Measurements from ENCODE around the gene SLMAP.

SLMAP gene

DNA sequence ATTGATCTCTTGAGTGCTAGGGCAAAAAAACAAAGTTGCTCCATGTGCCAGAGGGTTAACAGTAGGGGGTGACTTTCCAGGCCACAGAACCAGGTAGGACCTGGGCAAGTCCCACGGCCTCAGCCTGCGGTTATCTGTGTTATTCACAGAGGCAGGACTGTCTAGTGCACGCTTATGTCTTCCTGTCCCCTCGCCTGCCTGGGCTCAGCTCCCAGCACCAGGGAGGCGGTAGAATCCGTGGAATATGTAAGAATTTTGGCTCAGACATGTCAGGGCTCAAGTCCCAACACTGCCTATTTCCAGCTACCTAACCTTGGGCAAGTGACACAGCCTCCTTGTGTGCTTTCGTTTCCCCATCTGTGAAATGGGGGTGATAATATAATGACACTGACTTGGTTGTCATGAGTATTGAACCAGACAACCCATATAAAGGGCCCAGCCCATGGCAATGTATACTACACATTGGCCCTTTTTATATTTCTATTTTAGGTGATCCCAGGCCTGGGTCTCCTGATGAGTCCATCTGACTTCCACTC, 207.8 kb downstream of the SLMAP start:
- TF ChIP-seq GATA2 (IDR thresholded peaks at IDR 0.05; ENCODE audit: low read depth, low read length) (no peak), GATA3 (IDR thresholded peaks at IDR 0.05; ENCODE audit: low read depth, low read length) (no peak)

DNA sequence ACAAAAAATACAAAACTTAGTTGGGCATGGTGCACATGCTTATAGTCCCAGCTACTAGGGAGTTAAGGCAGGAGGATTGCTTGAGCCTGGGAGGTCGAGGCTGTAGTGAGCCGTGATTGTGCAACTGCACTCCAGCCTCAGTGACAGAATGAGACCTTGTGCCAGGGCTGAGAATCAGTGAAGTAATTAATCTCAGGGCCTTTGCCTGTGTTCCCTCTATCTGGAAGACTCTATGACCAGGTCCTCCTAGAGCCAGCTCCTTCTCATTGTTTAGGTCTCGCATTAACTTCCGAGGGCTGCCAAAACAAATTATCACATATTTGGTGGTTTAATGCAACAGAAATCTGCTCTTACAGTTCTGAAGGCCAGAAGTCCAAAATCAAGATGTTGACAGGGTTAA, 210.7 kb downstream of the SLMAP start:
- no peak for TF ChIP-seq GATA3 (IDR thresholded peaks at IDR 0.05; ENCODE audit: low read depth, low read length)
- TF ChIP-seq GATA2 (IDR thresholded peaks at IDR 0.05; ENCODE audit: low read depth, low read length): no peak

DNA sequence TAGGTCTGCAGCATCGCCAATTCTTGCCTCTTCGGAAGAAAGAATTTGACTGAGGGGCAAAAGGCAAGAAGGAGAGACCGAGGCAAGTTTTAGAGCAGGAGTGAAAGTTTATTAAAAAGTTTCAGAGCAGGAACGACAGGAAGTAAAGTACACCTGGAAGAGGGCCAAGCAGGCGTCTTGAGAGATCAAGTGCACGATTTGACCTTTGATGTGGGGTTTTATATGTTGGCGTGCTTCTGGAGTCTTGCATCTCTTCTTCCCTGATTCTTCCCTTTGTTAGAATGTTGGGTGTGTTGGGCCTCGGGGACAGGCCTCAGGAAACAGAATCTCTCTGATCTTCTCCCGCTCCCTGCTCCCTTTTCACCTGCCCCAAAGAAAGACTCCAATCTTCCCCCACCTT, 211.5 kb downstream of the SLMAP start:
- no peak for TF ChIP-seq GATA3 (IDR thresholded peaks at IDR 0.05; ENCODE audit: low read depth, low read length)
- TF ChIP-seq GATA2 (IDR thresholded peaks at IDR 0.05; ENCODE audit: low read depth, low read length): no peak

DNA sequence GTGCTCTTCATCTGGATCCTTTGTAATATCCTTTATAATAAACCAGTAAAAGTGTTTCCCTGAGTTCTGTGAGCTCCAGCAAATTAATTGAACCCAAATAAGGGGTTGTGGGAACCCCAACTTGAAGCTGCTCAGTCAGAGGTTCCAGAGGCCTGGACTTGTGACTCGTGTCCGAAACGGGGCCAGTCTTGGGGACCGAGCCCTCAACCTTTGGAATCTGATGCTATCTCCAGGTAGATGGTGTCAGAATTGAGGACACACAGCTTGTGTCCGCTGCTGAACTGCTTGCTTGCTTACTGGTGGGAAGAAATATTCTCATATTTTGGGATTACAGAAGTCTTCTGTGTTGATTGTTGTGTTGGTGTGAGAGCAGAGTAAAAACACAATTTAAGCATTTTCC, 212.4 kb downstream of the SLMAP start:
- no peak for TF ChIP-seq GATA3 (IDR thresholded peaks at IDR 0.05; ENCODE audit: low read depth, low read length)
- TF ChIP-seq GATA2 (IDR thresholded peaks at IDR 0.05; ENCODE audit: low read depth, low read length): no peak

DNA sequence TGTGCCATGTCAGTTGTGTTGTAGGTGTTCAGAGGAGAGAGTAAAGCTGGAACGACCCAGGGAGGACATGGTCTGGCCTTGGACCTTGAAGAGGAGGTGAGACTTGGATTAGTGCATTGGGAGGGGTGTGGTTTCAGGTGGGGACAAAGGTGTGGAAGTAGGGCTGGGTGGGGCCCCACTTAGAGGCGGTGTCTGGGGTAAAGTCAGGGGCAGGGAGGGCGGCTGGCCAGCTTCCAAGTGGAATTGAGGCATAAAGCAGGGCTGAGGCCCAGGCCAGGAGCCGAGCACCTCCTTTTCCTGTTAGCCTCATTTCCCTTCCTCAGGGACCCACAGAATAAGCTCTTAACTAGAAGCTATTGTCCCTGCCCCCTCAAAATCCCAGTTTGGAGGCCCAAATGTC, 215.9 kb downstream of the SLMAP start:
- TF ChIP-seq GATA2 (IDR thresholded peaks at IDR 0.05; ENCODE audit: low read depth, low read length): no peak
- TF ChIP-seq GATA3 (IDR thresholded peaks at IDR 0.05; ENCODE audit: low read depth, low read length): no peak

DNA sequence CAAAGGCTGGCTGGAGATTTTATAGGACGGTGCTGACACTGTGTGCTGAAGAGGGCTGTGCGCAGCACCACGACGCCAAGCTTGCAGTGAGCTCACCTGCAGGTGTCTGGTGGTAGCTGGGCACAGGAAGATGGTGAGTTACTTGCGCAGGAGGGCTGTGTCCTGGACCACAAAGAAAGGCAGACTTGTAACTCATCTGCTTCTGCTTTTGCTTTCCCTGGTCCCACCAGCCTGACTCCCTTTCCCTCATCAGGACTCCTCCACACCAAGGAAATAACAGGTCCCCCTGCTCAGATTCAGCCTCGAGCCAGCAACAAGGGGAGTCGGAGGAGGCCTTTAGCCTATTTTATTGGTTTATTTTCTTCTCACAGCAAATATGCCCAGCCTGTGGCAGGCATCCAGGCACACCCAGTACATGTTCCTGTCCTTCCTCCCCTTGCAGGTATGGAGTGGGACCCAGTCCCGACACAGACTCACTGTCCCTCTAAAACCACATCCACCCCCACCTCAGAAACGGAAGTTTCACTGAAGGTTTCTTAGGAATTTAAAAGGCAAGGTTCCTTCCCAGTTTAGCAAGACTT, 216.5 kb downstream of the SLMAP start:
- no peak for TF ChIP-seq GATA3 (IDR thresholded peaks at IDR 0.05; ENCODE audit: low read depth, low read length)
- TF ChIP-seq GATA2 (IDR thresholded peaks at IDR 0.05; ENCODE audit: low read depth, low read length): no peak

DNA sequence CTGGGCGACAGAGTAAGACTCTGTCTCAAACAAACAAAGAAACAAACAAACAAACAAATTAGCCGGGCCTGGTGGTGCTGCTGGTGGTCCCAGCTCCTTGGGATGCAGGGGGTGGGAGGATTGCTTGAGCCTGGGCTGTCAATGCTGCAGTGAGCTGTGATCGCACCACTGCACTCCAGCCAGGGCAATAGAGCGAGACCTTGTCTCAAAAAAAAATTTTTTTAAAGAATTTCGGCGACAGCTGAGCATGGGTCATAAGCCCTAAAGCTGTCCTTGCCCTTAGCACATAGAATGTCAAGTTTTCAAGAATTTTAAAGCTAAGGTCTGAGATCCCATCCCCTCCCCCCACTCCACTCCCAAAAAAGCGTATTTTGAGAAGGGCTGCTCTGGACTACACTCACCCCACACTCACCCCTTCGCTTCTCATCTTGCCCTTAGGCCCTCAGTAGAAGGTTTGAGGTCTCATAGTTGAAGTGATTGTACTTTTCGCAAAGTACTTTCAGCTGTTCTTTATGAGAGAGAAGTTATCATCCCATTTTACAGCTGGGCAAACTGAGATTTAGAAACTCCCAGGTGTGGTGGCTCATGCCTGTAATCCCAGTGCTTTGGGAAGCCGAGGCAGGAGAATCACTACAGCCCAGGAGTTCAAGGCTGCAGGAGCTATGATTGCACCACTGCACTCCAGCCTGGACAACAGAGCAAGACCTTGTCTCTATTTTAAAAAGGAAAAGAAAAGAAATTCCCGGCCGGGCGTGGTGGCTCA, 217.8 kb downstream of the SLMAP start:
- TF ChIP-seq GATA3 (IDR thresholded peaks at IDR 0.05; ENCODE audit: low read depth, low read length) (no peak), GATA2 (IDR thresholded peaks at IDR 0.05; ENCODE audit: low read depth, low read length) (no peak)

DNA sequence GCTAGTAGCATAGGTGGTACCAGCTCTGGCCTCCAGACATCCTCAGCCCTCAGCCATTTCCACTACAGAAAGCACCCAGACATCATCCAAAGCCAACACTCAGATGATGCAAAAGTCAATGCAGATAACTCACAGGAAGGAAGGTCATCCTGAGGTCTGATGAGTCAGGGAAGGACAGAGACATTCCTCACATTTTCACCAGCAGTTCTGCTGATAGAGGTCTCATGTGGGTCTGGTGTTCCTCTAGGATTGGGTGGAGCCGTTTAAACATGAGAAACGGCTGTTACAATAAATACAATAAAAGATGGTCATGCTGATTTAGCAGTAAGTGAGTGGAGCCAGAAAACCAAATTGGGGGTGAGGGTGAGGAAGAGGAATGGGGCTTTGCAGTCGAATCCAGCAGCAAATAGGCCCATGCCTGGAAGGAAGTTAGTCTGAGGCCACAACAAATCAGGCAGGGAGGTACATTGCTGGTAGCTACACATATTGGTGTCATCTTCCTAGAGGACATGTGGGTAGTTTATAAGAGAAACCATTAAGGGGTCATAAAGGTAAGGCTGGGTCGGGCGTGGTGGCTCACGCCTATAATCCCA, 218.8 kb downstream of the SLMAP start:
- TF ChIP-seq GATA2 (IDR thresholded peaks at IDR 0.05; ENCODE audit: low read depth, low read length) (no peak), GATA3 (IDR thresholded peaks at IDR 0.05; ENCODE audit: low read depth, low read length) (no peak)

DNA sequence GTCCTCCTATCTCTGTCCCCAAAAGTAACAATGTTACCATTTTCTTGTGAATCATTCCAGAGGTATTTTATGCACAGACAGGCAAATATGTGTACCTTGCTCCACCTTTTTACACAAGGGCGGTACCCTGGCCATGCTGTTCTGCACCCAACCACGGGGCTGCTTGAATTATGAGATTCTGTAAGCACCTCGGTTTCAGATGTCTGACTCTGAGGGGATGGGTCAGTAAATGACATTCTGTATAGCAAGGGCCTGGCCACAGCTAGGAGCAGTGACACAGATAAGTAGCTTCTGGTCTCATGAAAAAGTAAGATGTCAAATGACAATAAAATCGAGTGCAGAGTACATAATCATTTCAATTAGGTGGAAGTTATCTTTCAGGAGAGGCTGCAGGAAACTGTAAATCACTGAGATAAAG, 221.7 kb downstream of the SLMAP start:
- TF ChIP-seq GATA3 (IDR thresholded peaks at IDR 0.05; ENCODE audit: low read depth, low read length): no peak
- TF ChIP-seq GATA2 (IDR thresholded peaks at IDR 0.05; ENCODE audit: low read depth, low read length): no peak; the same call in 1 of the 2 replicates

DNA sequence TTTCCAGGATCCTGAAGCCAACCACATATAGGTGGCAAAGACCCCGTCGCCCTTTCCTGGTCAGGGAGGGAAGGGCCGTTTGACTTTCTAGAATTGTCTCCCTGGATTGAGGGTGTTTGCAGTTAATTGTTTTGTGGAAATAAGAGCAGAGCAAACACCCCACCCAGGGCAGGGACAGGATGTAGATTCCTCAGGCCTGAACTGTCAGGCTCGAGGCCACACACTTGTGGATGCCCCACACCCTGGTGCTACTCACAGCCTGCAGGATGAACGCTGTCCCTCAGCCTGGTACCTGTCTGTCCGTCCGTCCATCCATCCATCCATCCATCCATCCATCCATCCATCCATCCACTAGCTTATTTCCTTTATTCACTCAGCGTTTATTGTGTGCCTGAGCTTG, 222.2 kb downstream of the SLMAP start:
- TF ChIP-seq GATA3 (IDR thresholded peaks at IDR 0.05; ENCODE audit: low read depth, low read length) (no peak), GATA2 (IDR thresholded peaks at IDR 0.05; ENCODE audit: low read depth, low read length) (no peak)

Data from SH-SY5Y (cell line).